GM12878 (cell line): ENCODE results near the gene HAND1. TPM values are rescaled to one million over a fixed set of nuclear protein-coding genes. Genes with fewer than 3 reads are reported as not detected.

Source experiments
- ATAC-seq: fragments of 200-7000 bp; cut with Tn5 transposase; 3 replicates; pipeline ENCODE4 v1.9.1; 2020; ENCODE audit warnings: mild to moderate bottlenecking, moderate library complexity
- BruUV-seq: library from RNA; stranded (reverse); fragments of 400-500 nt; replicated peaks from 2 replicates; lab custom pipeline; 2021; lab: Mats Ljungman, UMichigan
- CTCF ChIA-PET: fragments of 300-600 bp; sonication (Branson Sonifier 250); formaldehyde crosslinking; extraction: SDS; loops from one replicate; lab custom pipeline; 2021; ENCODE audit warnings: inconsistent platforms; lab: Yijun Ruan, JAX
- POLR2A ChIA-PET: fragments of 350-600 bp; formaldehyde crosslinking; extraction: SDS; loops from one replicate; lab custom pipeline; 2021; ENCODE audit warnings: inconsistent platforms; lab: Charles Lee
- RAD21 ChIA-PET: fragments of 300-600 bp; sonication (Branson Sonifier 250); formaldehyde crosslinking; loops from one replicate; lab custom pipeline; 2023; ENCODE audit warnings: antibody characterized with exemption; ENCODE audit not compliant: unreplicated experiment; lab: Charles Lee
- SMC1A ChIA-PET: fragments of 300-600 bp; sonication (Branson Sonifier 250); formaldehyde crosslinking; loops from one replicate; lab custom pipeline; 2023; ENCODE audit not compliant: unreplicated experiment, uncharacterized antibody; lab: Charles Lee
- DNase-seq: peaks from one replicate; pipeline ENCODE4 v3.0.0-alpha.2; 2011; ENCODE audit warnings: low read depth, low spot score
- FAIRE-seq: peaks from 3 replicates; lab custom pipeline; 2011; peaks lifted over from hg19 to GRCh38; lab: Jason Lieb, UNC
- H2AFZ ChIP-seq: 2 replicates; pipeline ENCODE4 v1.6.0; 2011; ENCODE audit warnings: low read depth, low read length, control low read depth; ENCODE audit not compliant: control insufficient read depth
- H3K27ac ChIP-seq: 2 replicates; pipeline ENCODE4 v1.5.1; 2011; ENCODE audit warnings: control low read depth; ENCODE audit not compliant: control insufficient read depth, insufficient read depth
- H3K27me3 ChIP-seq, 2 experiments: replicated peaks in 1 of 2; 2 replicates each; pipeline versions ENCODE4 v1.6.0 to v1.6.1; 2011; ENCODE audit warnings: low read length in 1 of 2; ENCODE audit not compliant: control insufficient read depth in 2 of 2, insufficient read depth in 2 of 2
- H3K36me3 ChIP-seq, 2 experiments: 2 replicates each; pipeline ENCODE4 v1.5.1; 2011; ENCODE audit warnings: low read length in 1 of 2; ENCODE audit not compliant: control insufficient read depth in 2 of 2, insufficient read depth in 2 of 2
- H3K4me1 ChIP-seq: 2 replicates; pipeline ENCODE4 v1.6.1; 2011; ENCODE audit warnings: mild to moderate bottlenecking, low read length, moderate library complexity, mixed read lengths; ENCODE audit not compliant: control insufficient read depth, insufficient read depth
- H3K4me2 ChIP-seq: 2 replicates; pipeline ENCODE4 v1.6.0; 2011; ENCODE audit warnings: control low read depth; ENCODE audit not compliant: control insufficient read depth, insufficient read depth
- H3K4me3 ChIP-seq: fragments of 200-600 bp; sonication (generic); 2 replicates; pipeline ENCODE4 v1.5.1; 2016
- H3K79me2 ChIP-seq: 2 replicates; pipeline ENCODE4 v1.6.0; 2011; ENCODE audit warnings: low read length; ENCODE audit not compliant: control insufficient read depth, insufficient read depth
- H3K9ac ChIP-seq: 2 replicates; pipeline ENCODE4 v1.8.0; 2011; ENCODE audit warnings: low read length, control low read depth, mixed read lengths; ENCODE audit not compliant: control insufficient read depth, insufficient read depth
- H3K9me3 ChIP-seq: replicated peaks from 3 replicates; pipeline ENCODE4 v1.5.1; 2011; ENCODE audit warnings: mild to moderate bottlenecking, low read length; ENCODE audit not compliant: control insufficient read depth, insufficient read depth
- H4K20me1 ChIP-seq: 2 replicates; pipeline ENCODE4 v1.6.0; 2011; ENCODE audit not compliant: control insufficient read depth, insufficient read depth
- CHD2 ChIP-seq: IDR thresholded peaks from 2 replicates; pipeline ENCODE4 v1.6.1; 2011; ENCODE audit warnings: low read depth, low read length, improper control_type of control experiment, borderline replicate concordance
- HDGF ChIP-seq: fragments of 450-650 bp; IDR thresholded peaks from 2 replicates; pipeline ENCODE4 v1.6.1; 2016; ENCODE audit warnings: antibody characterized with exemption
- IKZF2 ChIP-seq, 2 experiments: fragments of 450-650 bp; IDR thresholded peaks; 2 replicates each; pipeline ENCODE4 v1.6.1; 2017; ENCODE audit warnings: mild to moderate bottlenecking in 2 of 2, moderate library complexity in 2 of 2
- MXI1 ChIP-seq: fragments of 150-350 bp; IDR thresholded peaks from 2 replicates; pipeline ENCODE4 v1.6.1; 2011; ENCODE audit warnings: low read depth, mild to moderate bottlenecking, inconsistent platforms, low read length, improper control_type of control experiment
- RELA ChIP-seq: fragments of 450-650 bp; IDR thresholded peaks from 2 replicates; pipeline ENCODE4 v1.8.0; 2014; ENCODE audit warnings: borderline replicate concordance; ENCODE audit not compliant: partially characterized antibody
- SP1 ChIP-seq: IDR thresholded peaks from one replicate; pipeline ENCODE4 v1.6.1; 2011; ENCODE audit warnings: low read depth, low read length
- SRF ChIP-seq, 2 experiments: IDR thresholded peaks; 2 replicates each; pipeline ENCODE4 v1.6.1; 2011; ENCODE audit warnings: low read depth in 2 of 2, low read length in 2 of 2, mild to moderate bottlenecking in 1 of 2, moderate library complexity in 1 of 2
- STAT1 ChIP-seq: fragments of 450-650 bp; conservative IDR thresholded peaks from 2 replicates; pipeline ENCODE4 v1.6.1; 2014; ENCODE audit warnings: antibody characterized with exemption, mild to moderate bottlenecking
- TCF12 ChIP-seq: IDR thresholded peaks from 2 replicates; pipeline ENCODE4 v1.6.1; 2011; ENCODE audit warnings: low read depth, mild to moderate bottlenecking, low read length
- WRNIP1 ChIP-seq: IDR thresholded peaks from 2 replicates; pipeline ENCODE4 v1.6.1; 2011; ENCODE audit warnings: low read depth, low read length, improper control_type of control experiment, borderline replicate concordance
- ZNF274 ChIP-seq: IDR thresholded peaks from one replicate; pipeline ENCODE4 v1.8.0; 2011; ENCODE audit not compliant: insufficient read length, insufficient read depth
- ZNF622 ChIP-seq: fragments of 450-650 bp; IDR thresholded peaks from 2 replicates; pipeline ENCODE4 v1.6.1; 2017; ENCODE audit warnings: mild to moderate bottlenecking, inconsistent platforms
- ZSCAN29 ChIP-seq: fragments of 450-650 bp; IDR thresholded peaks from 2 replicates; pipeline ENCODE4 v1.6.1; 2017; ENCODE audit warnings: mild to moderate bottlenecking, moderate library complexity
- WGBS: methylation state at CpG from one replicate; pipeline ENCODE4 v1.1.6; 2016; ENCODE audit warnings: low lambda C conversion rate; ENCODE audit not compliant: insufficient replicate concordance, insufficient coverage; ENCODE audit errors: missing lambda C conversion rate; 5-methylcytosine and 5-hydroxymethylcytosine counted together
- in situ Hi-C: fragments of 300-500 bp; cut with MboI; formaldehyde crosslinking; loops from 9 replicates; pipeline ENCODE4 v1.14.3; 2018; ENCODE audit warnings: mixed read lengths
- intact Hi-C: fragments of 100-400 bp; cut with micrococcal nuclease; formaldehyde crosslinking; loops from one replicate; pipeline ENCODE4 v1.14.2; 2022; ENCODE audit not compliant: unreplicated experiment
- polyA plus RNA-seq, 11 experiments: library from polyadenylated mRNA; depleted of rRNA in 4 of 11; unstranded in 6 of 11; stranded (reverse) in 5 of 11; fragments of >200 nt; fragmentation: Nextera tagmentation in 4 of 11; fragmentation: Illumina TruSeq in 1 of 11; extraction: Ambion mirVana in 4 of 11; extraction: Trizol in 1 of 11; gene quantifications; 1 replicate in 1 of 11; 2 replicates in 10 of 11; pipeline versions ENCODE4 v1.2.1 to v1.2.3, GENCODE V29; 2011 to 2016; ENCODE audit warnings: inconsistent platforms in 2 of 11, missing spikeins in 2 of 11, low read depth in 1 of 11
- total RNA-seq, 4 experiments: library from RNA; depleted of rRNA in 3 of 4; stranded (reverse); fragments of >200 nt in 3 of 4; fragmentation: Illumina TruSeq in 1 of 4; extraction: Trizol in 1 of 4; gene quantifications; 2 replicates each; pipeline versions ENCODE4 v1.2.1 to v1.2.3, GENCODE V29; 2013 to 2021
- TF ChIP-seq, protein P1 (sequence below): IDR thresholded peaks from 2 replicates; pipeline ENCODE4 v1.6.1; 2011; ENCODE audit warnings: low read depth, low read length, improper control_type of control experiment, borderline replicate concordance

HAND1 gene
- total and polyA plus RNA-seq, 10 of the 15 experiments (the other 5 are each of a cell fraction or from before 2014, with no cell fraction given): 0.06 to 0.41 (median 0.27) TPM; not detected in 4

- Histone ChIP-seq H3K9ac (no peak overlapping the region), H2AFZ (no peak overlapping the region), H3K4me1 (no peaks in the 10 kb centered on the region), H3K36me3 (peaks cover 3 to 32% of the 10 kb centered on the region in 2 experiments), H3K79me2 (no peaks in the 10 kb centered on the region), H3K4me2 (no peak overlapping the region), H4K20me1 (no peaks in the 10 kb centered on the region), H3K4me3 (no peak overlapping the region)
- POLR2A ChIA-PET: no interaction called here
- CTCF ChIA-PET: interaction anchor here (1.0 to 1.2 kb wide), 2 partner anchors 10 to 64 kb away, joined by 3 to 4 read pairs; no protein-coding TSS in a partner anchor
- SMC1A ChIA-PET: interaction anchor here (1.2 kb wide), 1 partner anchor 12 kb away, joined by 3 read pairs; no protein-coding TSS in a partner anchor
- in situ Hi-C loops: no loop called here
- DNase-seq: no peak
- ATAC-seq: no peak
- TF ChIP-seq ZNF274 (no peak), SRF (IDR thresholded peaks at IDR 0.05; ENCODE audit: low read depth in 2 of 2, low read length in 2 of 2) (no peak), ZSCAN29 (no peak), SP1 (no peak), IKZF2 (IDR thresholded peaks at IDR 0.05) (no peak), HDGF (no peak), MXI1 (no peak), WRNIP1 (no peak), TCF12 (no peak), RELA (no peak), CHD2 (no peak), STAT1 (no peak), ZNF622 (no peak)
- TF ChIP-seq, protein P1, sequence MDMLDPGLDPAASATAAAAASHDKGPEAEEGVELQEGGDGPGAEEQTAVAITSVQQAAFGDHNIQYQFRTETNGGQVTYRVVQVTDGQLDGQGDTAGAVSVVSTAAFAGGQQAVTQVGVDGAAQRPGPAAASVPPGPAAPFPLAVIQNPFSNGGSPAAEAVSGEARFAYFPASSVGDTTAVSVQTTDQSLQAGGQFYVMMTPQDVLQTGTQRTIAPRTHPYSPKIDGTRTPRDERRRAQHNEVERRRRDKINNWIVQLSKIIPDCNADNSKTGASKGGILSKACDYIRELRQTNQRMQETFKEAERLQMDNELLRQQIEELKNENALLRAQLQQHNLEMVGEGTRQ: no peak
- TF ChIP-seq, all 136 proteins: peak for 0
- RAD21 ChIA-PET: no interaction called here
- WGBS: 92% methylated on average over 3 of the region's 3 CpGs
- H3K9me3 ChIP-seq: no peaks in the 10 kb centered on the region
- BruUV-seq: no TSS peak
- no peak overlapping the region for H3K27ac ChIP-seq
- H3K27me3 ChIP-seq: no peaks in the 10 kb centered on the region
- intact Hi-C loops: no loop called here
- FAIRE-seq: no peak
Measured at GRCh38 chr5:154456540-154456939, 21.5 kb downstream of the HAND1 start.
